Renal pelvis (tissue), 4 donors: ENCODE measurements around the gene DEFB129. TPM values are rescaled to one million over a fixed set of nuclear protein-coding genes. Genes with fewer than 3 reads are reported as not detected.
A peak's percentile ranks its signal among the peaks of the same experiment; 100 is the strongest.
"Not testable (repeated sequence)": the region's sequence is repeated elsewhere in the genome, so short reads cannot be mapped to it uniquely, and the experiment has no call there.

Source experiments
- DNase-seq: peaks from one replicate; pipeline ENCODE4 v3.0.0-alpha.2; 2013
- polyA plus RNA-seq, 3 donors: library from polyadenylated mRNA; unstranded; fragments of 120-200 nt; gene quantifications; one replicate each; pipeline ENCODE4 v1.2.1, GENCODE V29; 2013; ENCODE audit not compliant: insufficient read length in 3 of 3

The DEFB129 gene
- polyA plus RNA-seq, 3 donors, result not detected

DNA sequence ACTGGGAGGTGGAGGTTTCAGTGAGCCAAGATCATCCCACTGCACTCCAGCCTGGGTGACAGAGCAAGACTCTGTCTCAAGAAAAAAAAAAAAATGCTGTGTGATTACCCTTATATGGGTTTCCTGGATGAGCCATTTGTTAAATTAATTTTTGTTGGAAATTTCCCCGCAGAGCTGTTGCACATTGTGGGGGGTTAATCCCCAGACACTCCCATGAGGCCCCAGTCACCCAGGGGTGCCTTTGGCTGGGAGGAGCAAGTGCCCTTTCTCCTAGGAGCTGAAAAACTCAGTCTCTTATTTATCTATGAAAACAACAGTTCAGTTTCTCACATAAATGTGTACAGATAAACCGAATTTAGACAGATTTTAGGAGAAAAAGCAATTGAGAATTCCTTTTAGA, 25.7 kb downstream of the DEFB129 start:
- no peak for DNase-seq

DNA sequence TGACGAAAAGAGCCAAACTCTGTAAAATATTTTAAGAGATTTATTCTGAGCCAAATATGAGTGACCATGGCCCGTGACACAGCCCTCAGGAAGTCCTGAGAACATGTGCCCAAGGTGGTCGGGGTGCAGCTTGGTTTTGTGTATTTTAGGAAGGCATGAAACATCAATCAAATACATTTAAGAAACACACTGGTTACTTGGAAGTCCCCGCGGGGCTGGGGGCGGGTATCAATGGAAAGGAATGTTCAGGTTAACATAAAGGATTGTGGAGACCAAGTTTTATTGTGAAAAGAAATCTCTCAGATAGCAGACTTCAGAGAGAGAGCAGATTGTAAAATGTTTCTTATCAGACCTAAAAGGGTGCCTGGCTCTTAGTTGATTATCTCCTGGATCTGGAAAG, 26.4 kb downstream of the DEFB129 start:
- DNase-seq, result not testable (repeated sequence)

DNA sequence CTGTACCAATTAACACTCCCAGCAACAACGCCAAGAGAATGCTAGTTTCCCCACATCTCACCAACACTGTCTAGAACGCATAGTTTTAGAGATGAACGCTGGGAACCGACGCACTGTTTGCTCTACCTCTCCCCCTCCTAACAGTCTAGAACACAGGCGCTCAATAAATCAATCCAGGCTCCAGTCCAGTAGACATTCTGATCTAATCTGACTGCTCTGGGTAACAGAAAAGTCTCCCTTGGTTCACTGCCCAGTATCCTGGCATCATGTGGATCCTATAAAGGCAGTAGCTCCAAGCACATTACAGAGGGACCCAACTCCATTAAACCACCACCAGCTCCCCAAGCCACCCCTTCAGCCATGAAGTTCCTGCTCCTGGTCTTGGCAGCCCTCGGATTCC, 30.4 kb downstream of the DEFB129 start, which contains the start of gene DEFB132:
TSS of gene DEFB132 (plus strand) at position 306 of the 400 bp plus-strand sequence. CDS start at position 361, 55 bp downstream.
- DNase-seq, result no peak

DNA sequence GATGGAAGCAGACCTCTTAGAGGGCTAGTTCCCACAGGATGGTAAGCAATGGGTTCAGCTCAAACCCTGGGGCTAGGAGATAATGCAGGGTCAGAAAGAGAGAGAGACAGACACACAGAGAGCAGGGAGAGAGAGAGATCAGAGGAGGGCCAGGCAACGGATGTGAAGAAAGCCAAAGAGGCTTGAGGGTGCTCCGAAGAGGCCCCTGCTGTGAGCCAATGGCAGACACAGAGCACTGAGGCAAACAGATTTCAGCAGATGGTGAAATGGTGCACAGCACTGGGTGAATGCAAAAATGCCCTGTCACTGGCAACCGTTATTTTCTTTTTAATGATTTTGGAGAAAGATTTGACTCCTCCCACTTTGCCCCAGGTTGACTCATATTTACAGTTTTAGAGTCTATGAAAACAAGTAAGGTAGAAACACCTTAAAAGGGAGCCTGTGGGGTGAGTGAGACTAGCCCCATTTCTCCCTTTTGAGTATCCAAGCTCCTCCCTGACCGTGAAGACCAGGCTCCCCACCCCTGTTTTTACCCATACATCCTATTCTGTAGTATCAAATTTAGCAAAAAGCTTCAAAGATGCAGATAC, 31.3 kb downstream of the DEFB129 start:
- no peak for DNase-seq

DNA sequence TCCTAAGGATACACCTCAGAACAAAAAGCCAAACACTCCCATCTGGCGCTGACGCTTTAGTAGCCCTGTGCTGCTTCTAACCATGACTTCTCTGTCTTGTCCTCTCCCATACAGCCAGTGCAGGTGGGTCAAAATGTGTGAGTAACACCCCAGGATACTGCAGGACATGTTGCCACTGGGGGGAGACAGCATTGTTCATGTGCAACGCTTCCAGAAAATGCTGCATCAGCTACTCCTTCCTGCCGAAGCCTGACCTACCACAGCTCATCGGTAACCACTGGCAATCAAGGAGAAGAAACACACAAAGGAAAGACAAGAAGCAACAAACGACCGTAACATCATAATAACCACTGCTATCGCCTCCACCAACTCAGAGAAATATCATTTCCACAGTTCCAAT, 31.9 kb downstream of the DEFB129 start:
- no peak for DNase-seq

DNA sequence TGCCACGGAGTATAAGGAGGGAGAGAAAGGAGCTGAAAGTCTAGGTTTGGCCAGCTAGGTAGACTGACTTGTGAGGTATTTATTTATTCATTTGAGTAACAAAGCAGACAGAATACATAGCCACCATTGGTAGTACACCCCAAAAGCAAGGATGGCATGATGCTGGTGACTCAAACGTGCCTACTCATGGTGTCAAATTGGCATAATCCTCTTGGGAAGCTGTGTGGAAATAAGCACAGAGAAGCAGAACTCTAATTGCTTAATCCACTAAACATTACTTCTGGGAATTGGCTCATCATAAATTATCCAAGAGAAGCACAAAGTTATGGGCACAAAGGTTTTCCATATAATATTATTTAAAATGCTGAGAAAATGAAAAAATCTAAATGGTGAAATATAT, 32.9 kb downstream of the DEFB129 start:
- no peak for DNase-seq

DNA sequence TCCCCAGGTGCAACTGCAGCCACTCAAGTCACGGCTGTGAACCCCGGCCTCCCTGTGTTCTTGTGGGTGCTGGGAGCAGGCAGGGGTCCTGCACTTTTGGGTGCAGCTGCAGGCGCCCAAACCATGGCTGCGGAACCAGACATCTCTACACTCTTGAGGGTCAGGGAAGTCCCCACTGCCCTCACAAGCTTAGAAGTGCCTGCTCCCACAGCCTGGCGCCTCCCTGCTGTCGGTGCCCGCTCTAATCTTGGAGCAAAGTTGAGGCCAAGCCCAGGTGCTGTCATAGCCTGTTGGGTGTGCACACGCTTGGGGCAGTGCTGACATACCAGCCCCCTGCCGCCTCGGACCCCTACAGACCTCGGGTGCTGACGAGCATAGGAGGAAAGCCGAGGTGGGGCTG, 36.6 kb downstream of the DEFB129 start:
- no peak for DNase-seq

DNA sequence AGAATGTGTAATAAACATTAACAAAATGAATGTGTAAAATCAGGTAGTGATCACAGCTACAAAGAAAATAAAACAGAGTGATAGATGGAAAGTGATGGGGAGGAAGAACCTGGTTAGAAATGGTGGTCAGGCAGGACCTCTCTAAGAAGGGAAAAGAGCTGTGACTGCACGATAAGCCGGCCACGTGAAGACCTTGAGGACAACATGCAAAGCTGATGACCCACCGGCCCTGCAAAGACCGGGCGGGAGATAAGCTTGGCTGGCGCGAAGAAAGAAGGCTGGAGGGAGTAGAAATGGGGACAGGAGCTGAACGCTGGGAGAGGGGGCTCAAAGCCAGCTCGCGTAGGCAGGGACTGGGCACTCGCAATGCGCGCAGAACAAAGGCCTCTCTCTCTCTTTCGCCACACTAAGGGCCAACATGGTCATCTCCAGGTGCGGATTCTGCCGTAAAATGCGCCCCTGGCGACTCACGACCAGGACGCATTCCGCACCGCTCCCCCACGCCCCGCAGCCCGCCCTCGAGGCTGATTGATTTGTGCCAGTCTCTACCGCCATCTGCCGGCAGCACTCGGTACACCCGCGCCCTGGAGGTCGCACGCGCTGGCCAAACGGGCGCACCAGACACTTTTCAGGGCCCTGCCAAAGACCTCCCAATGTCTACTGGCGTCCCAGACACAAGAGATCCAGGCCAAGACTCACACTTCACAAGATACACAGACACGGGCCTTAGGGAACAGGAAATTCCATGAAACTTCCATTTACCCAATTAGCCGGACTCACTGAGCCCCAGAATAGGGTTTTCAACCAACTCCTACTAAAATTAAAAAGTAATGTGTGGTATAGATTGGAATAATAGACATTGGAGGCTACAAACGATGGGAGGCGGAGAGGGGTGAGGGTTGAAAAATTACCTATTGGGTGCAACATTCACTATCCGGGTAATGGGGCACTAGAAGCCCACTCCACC, 39.8 kb downstream of the DEFB129 start:
- DNase-seq, result peak; percentile 88

DNA sequence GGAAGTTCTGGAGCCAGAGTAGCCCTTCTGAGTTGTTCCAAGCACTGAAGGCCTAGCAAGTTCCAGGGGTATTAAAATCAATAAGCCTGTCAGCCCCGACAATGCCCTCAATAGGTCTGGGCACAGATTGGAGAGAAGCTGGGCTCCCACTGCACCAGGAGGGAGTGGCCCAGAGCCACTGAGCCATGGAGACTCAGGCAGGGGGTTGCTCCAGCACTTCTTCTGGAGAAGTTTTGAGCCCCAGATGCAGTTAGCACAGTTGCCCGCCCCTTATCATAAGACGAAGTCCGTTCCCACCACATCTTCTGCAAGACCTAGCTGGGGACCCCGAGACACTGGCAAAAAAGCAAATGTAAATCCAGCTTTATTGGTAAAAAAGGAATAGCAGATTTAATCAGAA, 43.5 kb downstream of the DEFB129 start:
- no peak for DNase-seq

DNA sequence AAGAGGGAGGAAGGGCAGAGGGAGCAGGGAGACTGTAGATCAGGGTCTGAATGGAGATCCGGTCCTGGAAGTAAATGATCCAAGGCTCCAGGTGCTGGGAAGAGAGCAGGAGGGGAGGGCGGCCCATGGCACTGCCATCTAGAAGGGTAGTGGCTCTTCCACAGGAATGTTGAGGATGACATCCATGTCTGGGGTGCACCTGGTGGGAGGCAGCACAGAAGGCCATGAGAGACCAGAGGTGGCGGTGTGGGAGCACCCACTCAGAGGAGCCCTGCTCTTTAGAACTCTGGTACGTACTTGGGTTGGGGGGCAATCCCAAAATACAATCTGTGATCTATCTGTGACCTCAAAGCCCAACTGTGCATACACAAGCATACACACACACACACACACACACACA, 44.0 kb downstream of the DEFB129 start:
- no peak for DNase-seq

DNA sequence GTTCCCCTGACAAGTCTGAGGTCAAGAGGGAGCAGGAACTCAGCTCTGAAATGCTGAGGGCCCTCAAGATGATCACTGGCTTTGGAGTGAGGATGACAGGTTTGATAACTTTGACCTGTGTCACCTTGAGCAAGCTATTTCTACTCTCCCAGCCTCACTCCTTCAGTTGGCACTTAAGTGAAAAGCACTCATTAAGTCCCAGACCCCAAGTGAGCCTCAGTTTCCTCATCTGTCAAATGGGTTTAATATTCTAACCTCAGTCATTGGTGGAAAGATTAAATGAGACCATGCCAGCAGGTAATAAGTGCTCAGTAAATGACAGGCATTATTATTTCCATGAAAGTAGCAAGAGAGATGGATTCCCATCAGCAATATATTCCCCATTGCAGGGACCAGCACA, 44.5 kb downstream of the DEFB129 start:
- no peak for DNase-seq

DNA sequence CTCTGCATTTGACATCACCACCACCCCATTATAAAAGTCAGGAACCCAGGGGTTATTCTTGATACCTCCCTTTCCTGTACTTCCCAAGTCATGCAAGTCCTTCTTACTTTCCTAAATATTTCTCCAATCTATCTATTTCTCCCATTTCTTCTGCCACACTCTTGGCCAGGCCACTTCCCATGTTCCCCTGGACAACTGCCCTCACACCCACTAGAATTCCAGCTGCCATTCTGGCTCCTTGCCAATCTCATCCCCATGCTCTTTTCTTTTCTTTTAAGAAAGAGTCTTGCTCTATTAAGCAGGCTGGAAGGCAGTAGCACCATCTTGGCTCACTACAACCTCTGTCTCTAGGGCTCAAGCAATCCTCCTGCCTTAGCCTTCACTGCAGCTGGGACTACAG, 45.7 kb downstream of the DEFB129 start:
- DNase-seq, result no peak

DNA sequence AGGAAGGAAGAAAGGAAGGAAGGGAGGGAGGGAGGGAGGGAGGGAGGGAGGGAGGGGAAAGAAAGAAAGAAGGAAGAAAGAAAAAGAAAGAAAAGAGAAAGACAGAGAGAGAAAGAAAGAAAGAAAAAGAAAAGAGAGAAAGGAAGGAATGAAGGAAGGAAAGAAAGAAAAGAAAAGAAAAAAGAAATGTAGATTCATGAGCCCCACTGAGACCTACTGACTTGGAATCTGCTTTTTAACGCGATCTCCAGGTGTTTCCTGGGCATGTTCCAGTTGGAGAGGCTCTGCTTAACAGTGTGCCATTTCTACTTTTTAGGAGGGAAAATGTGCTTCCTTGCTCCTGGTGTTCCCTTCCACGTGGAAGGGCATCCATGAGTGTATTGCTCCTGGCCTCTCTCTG, 46.8 kb downstream of the DEFB129 start:
- no peak for DNase-seq

DNA sequence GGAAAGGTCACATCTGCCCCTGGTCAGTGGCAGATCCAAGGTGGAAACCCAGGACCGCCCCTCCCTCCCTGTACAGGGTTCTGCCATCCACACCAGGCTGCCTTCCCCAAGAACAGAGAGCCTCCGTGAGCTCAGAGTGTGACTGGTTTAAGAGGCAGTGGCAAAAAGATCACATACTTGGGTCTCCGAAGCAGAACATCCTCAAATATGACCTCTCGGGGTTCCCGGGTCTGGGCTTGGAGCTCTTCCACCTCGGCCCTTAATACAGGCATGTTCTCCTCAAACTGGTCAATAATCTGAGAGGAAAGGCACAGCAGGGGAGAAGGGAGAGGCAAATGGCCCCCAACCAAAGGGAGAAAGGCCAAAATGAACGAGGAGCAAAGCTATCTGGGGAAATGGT, 48.7 kb downstream of the DEFB129 start:
- no peak for DNase-seq

DNA sequence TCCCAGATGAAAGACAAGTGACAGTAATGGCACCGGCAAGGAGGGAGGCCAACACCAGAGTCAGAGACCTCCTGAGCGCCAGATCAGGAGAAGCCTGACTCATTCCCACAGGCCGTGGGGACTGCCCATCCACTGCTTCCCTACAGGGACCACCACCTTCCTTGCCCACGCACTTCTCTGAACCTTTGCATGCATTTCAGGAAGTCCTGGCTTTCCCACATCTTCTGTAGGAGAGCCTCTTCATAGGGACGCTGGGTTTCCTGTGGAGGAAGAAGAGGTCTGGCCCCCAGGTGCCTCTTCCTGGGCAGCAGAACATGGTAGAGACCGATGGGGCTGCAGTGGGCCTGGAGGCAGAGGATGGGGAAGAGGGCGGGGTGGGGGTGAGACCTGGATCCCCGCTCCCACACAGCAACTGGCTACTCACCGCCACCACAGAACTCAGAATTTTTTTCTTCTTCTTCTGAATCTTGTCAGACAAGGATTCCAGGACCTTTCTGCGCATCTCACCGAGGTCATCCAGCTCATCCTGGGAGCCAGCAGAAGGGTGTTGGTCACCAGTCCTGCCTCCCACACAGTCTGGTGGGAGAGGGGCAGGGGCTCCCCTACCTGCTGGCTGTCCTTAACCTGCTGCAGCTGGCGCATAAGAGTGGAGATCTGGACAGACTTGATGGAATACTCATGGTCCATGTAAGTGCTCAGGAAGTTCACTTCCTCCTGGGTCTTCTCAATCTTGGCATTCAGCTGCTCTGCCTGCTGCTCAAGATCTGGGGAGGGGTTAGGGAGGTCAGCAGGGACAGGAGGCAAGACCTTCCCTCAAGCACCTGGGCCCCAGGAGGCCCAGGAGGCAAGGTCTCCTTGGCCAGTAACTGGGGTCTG, 49.8 kb downstream of the DEFB129 start:
- DNase-seq, result no peak

DNA sequence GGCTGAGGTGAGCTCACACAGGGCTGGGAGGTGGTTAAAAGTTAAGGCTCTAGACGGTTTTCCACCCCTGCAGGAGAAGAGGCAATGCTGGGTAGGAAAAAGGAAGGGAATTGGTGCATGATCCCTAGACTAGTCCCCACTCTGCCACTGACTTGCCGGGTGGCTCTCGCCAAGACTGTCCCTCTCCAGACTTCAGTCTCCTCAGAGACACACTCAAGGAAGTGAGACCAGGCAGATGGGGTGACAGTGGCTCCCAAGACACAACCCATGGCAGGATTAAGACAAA, 50.4 kb downstream of the DEFB129 start:
- no peak for DNase-seq

DNA sequence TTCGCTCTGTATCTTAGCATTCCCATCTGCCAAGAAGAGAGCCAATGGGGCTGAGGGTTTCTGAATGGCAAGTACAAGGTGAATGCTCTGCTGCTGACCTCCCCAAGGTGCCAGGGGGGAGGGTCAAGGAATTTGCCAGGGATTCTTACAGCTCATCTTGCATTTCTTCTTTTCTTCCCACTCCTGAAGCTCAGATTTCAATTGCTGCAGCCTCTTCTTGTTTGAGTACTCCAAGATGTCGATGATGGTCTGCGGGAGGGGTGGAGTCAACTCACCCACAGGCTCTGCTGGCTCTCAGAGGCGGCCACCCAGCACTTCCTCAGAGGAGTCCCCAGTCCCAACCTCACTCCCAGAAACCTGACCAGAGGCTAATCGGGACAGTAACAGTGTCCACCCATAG, 51.1 kb downstream of the DEFB129 start:
- DNase-seq, result no peak

DNA sequence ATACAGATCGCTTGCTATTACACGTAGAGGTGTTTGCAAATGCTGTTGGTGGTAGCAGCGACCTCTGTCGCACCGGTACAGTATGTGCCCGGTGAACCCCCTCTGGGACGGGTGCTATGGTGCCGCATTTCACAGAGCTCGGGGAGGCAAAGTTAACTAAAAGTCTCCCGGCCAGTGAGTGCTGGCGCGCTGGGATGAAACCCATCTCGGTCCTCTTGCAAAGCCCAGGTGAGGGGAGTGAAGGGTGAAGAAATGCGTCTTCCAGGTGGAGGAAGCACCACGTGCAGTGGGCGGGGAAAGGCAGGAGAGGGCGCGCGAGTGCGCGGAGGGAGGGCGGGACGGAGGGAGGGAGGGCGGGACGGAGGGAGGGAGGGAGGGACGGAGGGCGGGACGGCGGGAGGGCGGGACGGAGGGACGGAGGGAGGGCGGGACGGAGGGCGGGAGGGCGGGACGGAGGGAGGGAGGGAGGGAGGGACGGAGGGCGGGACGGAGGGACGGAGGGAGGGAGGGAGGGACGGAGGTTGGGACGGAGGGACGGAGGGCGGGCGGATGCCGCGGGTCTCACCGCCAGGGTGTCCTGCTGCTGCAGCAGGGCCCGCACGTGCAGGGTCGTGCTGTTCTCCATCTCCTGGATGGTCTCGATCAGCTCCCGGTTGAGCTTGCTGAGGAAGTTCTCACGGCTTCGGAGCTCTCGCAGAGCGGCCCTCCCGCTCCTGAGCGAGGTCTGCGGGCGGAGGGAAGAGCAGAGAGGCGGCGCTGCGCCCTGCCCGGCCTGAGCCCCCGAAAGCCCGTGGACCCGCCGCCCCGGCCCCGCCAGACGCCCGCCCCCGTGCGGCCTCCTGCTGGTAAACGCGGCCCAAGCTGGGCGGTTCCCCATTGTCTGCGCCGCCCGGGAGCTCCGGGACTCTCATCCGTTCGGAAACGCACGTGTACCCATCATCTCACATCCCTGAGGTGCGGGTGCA, 51.8 kb downstream of the DEFB129 start:
- no peak for DNase-seq
